ENCODE measurements around the gene RBMS1.

The RBMS1 gene

DNA sequence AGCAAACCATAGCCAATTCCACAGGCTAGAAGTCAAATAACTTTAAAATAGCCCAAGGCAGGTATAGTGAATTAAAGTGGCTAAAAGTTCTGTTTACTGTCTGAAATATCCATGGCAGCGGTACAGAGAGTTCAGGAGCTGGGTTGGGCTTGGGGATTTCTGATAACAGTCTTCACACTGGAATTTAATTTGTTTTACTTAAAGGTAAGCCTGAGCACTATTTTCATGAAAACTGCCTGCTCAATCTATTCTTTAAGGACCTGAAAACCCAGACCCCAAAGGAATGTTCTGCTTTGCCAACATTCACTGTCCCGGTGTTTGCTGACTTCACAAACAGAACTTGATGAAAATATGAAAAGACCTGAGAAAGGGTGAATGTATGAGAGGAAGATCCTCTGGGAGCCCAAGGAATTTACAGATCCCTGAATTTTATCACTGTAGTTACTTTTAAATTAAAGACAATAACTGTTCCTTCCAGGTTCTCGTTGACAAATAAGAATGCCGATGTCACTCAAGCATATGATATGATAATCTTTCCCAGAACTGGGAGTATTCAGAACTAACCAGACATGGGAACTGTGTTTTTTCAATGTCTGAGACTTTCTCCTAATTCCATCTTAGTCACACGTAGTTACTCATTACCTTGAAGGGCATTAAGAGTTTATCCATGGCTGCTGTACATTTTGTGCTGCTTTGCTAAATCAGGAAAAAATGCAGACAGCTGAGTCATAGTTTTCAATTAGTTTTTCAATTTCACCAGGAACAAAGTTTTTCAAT lies 265.3 kb downstream of the RBMS1 start:
- Histone ChIP-seq H3K27me3 (ENCODE audit: control insufficient read depth, low read length) (peaks cover 13% of the 10 kb centered on the region), H3K4me1 (ENCODE audit: control insufficient read depth, low read length) (no peaks in the 10 kb centered on the region), H3K9me3 (ENCODE audit: control insufficient read depth, insufficient read depth, low read length) (no peaks in the 10 kb centered on the region; the same call in 1 of the 2 replicates), H3K27ac (ENCODE audit: low read depth, low read length) (no peak overlapping the region), H4K20me1 (ENCODE audit: control insufficient read depth, insufficient read depth, low read depth, low read length) (no peaks in the 10 kb centered on the region), H3K9me2 (replicated peaks; ENCODE audit: control insufficient read depth, low read length) (no peaks in the 10 kb centered on the region), H3F3A (ENCODE audit: control insufficient read depth, insufficient read depth) (no peaks in the 10 kb centered on the region), H3K4me2 (ENCODE audit: low read length) (no peak overlapping the region), H3K36me3 (ENCODE audit: control insufficient read depth, low read length) (no peaks in the 10 kb centered on the region), H3K4me3 (ENCODE audit: low read length) (no peak overlapping the region), H3K79me2 (ENCODE audit: control insufficient read depth, low read length) (no peaks in the 10 kb centered on the region)
- TF ChIP-seq EZH2phosphoT487 (IDR thresholded peaks at IDR 0.05; ENCODE audit: borderline replicate concordance, low read length): no peak
- TF ChIP-seq, protein P1, sequence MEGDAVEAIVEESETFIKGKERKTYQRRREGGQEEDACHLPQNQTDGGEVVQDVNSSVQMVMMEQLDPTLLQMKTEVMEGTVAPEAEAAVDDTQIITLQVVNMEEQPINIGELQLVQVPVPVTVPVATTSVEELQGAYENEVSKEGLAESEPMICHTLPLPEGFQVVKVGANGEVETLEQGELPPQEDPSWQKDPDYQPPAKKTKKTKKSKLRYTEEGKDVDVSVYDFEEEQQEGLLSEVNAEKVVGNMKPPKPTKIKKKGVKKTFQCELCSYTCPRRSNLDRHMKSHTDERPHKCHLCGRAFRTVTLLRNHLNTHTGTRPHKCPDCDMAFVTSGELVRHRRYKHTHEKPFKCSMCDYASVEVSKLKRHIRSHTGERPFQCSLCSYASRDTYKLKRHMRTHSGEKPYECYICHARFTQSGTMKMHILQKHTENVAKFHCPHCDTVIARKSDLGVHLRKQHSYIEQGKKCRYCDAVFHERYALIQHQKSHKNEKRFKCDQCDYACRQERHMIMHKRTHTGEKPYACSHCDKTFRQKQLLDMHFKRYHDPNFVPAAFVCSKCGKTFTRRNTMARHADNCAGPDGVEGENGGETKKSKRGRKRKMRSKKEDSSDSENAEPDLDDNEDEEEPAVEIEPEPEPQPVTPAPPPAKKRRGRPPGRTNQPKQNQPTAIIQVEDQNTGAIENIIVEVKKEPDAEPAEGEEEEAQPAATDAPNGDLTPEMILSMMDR (IDR thresholded peaks at IDR 0.05; ENCODE audit: low read depth, low read length, poor library complexity, severe bottlenecking): no peak

DNA sequence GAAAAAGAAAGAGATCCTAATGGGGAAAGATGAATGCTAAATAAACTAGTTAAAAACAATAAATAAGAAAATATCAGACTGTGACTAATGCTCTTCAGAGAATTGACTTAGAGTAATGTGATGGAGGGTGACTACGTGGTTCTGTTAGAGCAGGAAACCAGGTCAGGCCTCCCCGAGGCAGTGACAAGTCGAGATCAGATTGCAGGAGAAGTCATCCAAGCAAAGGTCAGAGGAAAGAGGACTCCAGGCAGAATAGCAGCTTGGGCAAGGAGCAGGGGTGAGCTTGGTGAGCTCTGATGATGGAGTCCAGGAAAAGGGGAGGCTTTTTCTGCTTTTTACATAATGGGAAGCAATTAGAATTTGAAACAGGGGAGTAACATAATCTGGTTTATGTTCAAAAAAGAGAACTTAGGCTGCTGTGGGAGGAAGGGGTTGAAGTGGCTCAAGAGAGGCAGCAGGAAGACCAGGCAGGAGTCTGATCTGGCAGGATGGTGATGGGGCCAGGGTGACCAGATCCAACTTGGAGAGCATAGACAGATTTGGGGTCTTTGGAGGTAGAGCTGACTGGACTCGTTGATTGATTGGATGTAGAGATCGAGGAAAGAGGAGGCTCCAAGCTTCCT lies 266.2 kb downstream of the RBMS1 start:
- H3K79me2 ChIP-seq (ENCODE audit: control insufficient read depth, low read length): no peaks in the 10 kb centered on the region
- no peaks in the 10 kb centered on the region; the same call in 1 of the 2 replicates for H3K9me3 ChIP-seq (ENCODE audit: control insufficient read depth, insufficient read depth, low read length)
- peaks cover 13% of the 10 kb centered on the region for H3K27me3 ChIP-seq (ENCODE audit: control insufficient read depth, low read length)
- H3K4me2 ChIP-seq (ENCODE audit: low read length): no peak overlapping the region
- TF ChIP-seq EZH2phosphoT487 (IDR thresholded peaks at IDR 0.05; ENCODE audit: borderline replicate concordance, low read length): no peak
- TF ChIP-seq, protein P1 (IDR thresholded peaks at IDR 0.05; ENCODE audit: low read depth, low read length, poor library complexity, severe bottlenecking): no peak
- H3K9me2 ChIP-seq (replicated peaks; ENCODE audit: control insufficient read depth, low read length): no peaks in the 10 kb centered on the region
- H3K36me3 ChIP-seq (ENCODE audit: control insufficient read depth, low read length): no peaks in the 10 kb centered on the region
- H4K20me1 ChIP-seq (ENCODE audit: control insufficient read depth, insufficient read depth, low read depth, low read length): no peaks in the 10 kb centered on the region
- H3K4me1 ChIP-seq (ENCODE audit: control insufficient read depth, low read length): no peaks in the 10 kb centered on the region
- no peak overlapping the region for H3K4me3 ChIP-seq (ENCODE audit: low read length)
- no peak overlapping the region for H3K27ac ChIP-seq (ENCODE audit: low read depth, low read length)
- no peaks in the 10 kb centered on the region for H3F3A ChIP-seq (ENCODE audit: control insufficient read depth, insufficient read depth)

DNA sequence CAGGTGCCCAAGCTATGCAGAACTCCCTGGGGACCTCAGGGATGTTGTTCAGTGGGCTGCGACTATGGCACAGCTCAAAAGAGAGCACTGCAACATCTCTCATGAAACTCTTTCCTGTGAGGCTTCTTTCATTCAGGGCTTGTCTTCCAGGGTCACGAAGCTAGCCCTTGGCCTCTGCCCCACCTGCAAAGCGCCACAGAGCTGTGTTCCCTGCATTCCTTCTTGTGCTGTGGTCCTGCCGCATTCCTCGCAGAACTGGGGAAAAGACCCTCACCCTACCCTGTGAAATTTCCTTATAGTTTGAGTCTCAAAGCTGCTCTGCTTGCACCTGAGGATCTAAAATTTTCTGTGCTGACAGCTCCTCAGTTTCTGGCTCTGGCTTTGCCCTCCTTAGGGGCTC lies 267.2 kb downstream of the RBMS1 start:
- H3K4me2 ChIP-seq (ENCODE audit: low read length): no peak overlapping the region
- H3F3A ChIP-seq (ENCODE audit: control insufficient read depth, insufficient read depth): no peaks in the 10 kb centered on the region
- no peaks in the 10 kb centered on the region for H3K9me2 ChIP-seq (replicated peaks; ENCODE audit: control insufficient read depth, low read length)
- H3K27me3 ChIP-seq (ENCODE audit: control insufficient read depth, low read length): peaks cover 13% of the 10 kb centered on the region
- no peaks in the 10 kb centered on the region for H3K9me3 ChIP-seq (ENCODE audit: control insufficient read depth, insufficient read depth, low read length)
- no peaks in the 10 kb centered on the region for H4K20me1 ChIP-seq (ENCODE audit: control insufficient read depth, insufficient read depth, low read depth, low read length)
- H3K4me3 ChIP-seq (ENCODE audit: low read length): no peak overlapping the region
- no peaks in the 10 kb centered on the region for H3K36me3 ChIP-seq (ENCODE audit: control insufficient read depth, low read length)
- H3K79me2 ChIP-seq (ENCODE audit: control insufficient read depth, low read length): no peaks in the 10 kb centered on the region
- TF ChIP-seq EZH2phosphoT487 (IDR thresholded peaks at IDR 0.05; ENCODE audit: borderline replicate concordance, low read length): no peak
- TF ChIP-seq, protein P1 (IDR thresholded peaks at IDR 0.05; ENCODE audit: low read depth, low read length, poor library complexity, severe bottlenecking): no peak
- H3K4me1 ChIP-seq (ENCODE audit: control insufficient read depth, low read length): no peaks in the 10 kb centered on the region
- H3K27ac ChIP-seq (ENCODE audit: low read depth, low read length): no peak overlapping the region

Data from DOHH2 (cell line).